ENCODE data around the gene HOXA9.

- TF ChIP-seq CTCF (IDR thresholded peaks at IDR 0.05; ENCODE audit: poor library complexity) (no peak), EZH2 (IDR thresholded peaks at IDR 0.05; ENCODE audit: borderline replicate concordance) (peak; percentile 95), EZH2phosphoT487 (IDR thresholded peaks at IDR 0.05; ENCODE audit: low read depth, severe bottlenecking, unreplicated experiment) (no peak)
Measured at GRCh38 chr7:27155816-27156507, 9.4 kb downstream of the HOXA9 start.

Data from hepatocyte (in vitro differentiated cells).